ENCODE measurements around the gene UNC93B1. TPM values are rescaled to one million over a fixed set of nuclear protein-coding genes. Genes with fewer than 3 reads are reported as not detected.

Gene UNC93B1
- total and polyA plus RNA-seq, 2 of the 13 experiments (the other 11 are each of a cell fraction or from before 2014, with no cell fraction given) = 8.8 to 18.9 TPM

- TF ChIP-seq ZNF800 (CRISPR knock-in tag; IDR thresholded peaks at IDR 0.05) = no peak
- peak; percentile 47 for TF ChIP-seq PHF8 (CRISPR knock-in tag; IDR thresholded peaks at IDR 0.05)
- no peak for TF ChIP-seq ZFYVE20 (CRISPR knock-in tag; IDR thresholded peaks at IDR 0.05; ENCODE audit: borderline replicate concordance, low read depth)
- no peak for TF ChIP-seq ZNF282 (IDR thresholded peaks at IDR 0.05; ENCODE audit: partially characterized antibody)
- no peak for TF ChIP-seq HDAC6 (IDR thresholded peaks at IDR 0.05; ENCODE audit: low read depth, low read length)
- no peak for TF ChIP-seq BRCA1 (CRISPR knock-in tag; IDR thresholded peaks at IDR 0.05)
- no peak for TF ChIP-seq ATF3 (CRISPR knock-in tag; IDR thresholded peaks at IDR 0.05)
- no peak for TF ChIP-seq KDM4B (CRISPR knock-in tag; IDR thresholded peaks at IDR 0.05)
- TF ChIP-seq ZBTB2 (CRISPR knock-in tag; IDR thresholded peaks at IDR 0.05; ENCODE audit: low read depth) = no peak
- no peak for TF ChIP-seq ZNF12 (CRISPR knock-in tag; IDR thresholded peaks at IDR 0.05)
- TF ChIP-seq PRDM15 (CRISPR knock-in tag; IDR thresholded peaks at IDR 0.05) = no peak
- no peak for TF ChIP-seq CEBPG (CRISPR knock-in tag; IDR thresholded peaks at IDR 0.05)
- TF ChIP-seq NFIC (IDR thresholded peaks at IDR 0.05; ENCODE audit: low read length) = no peak
- TF ChIP-seq ZNF354B (CRISPR knock-in tag; IDR thresholded peaks at IDR 0.05) = no peak
- TF ChIP-seq ZC3H13 (CRISPR knock-in tag; IDR thresholded peaks at IDR 0.05) = no peak
- peak; percentile 73; the same call in 1 of the 2 replicates for TF ChIP-seq GABPB1 (CRISPR knock-in tag; IDR thresholded peaks at IDR 0.05)
- no peak for TF ChIP-seq SNRNP70 (IDR thresholded peaks at IDR 0.05; ENCODE audit: low read depth, low read length)
- no peak for TF ChIP-seq PLSCR1 (CRISPR knock-in tag; IDR thresholded peaks at IDR 0.05; ENCODE audit: borderline replicate concordance)
- TF ChIP-seq ZKSCAN5 (CRISPR knock-in tag; IDR thresholded peaks at IDR 0.05) = no peak
- no peak for TF ChIP-seq CHCHD3 (CRISPR knock-in tag; IDR thresholded peaks at IDR 0.05)
- TF ChIP-seq SRSF9 (IDR thresholded peaks at IDR 0.05; ENCODE audit: borderline replicate concordance, insufficient read depth, low read depth, low read length, poor library complexity, severe bottlenecking) = no peak
- no peak; the same call in 1 of the 2 replicates for TF ChIP-seq NKX3-1 (CRISPR knock-in tag; IDR thresholded peaks at IDR 0.05)
- no peak for TF ChIP-seq DMAP1 (CRISPR knock-in tag; IDR thresholded peaks at IDR 0.05)
Observed at GRCh38 chr11:68003846-68004550, at the start of gene UNC93B1 (continued).
